T-cell (primary cell): Measurements from ENCODE around the gene PRMT5. TPM values are rescaled to one million over a fixed set of nuclear protein-coding genes. Genes with fewer than 3 reads are reported as not detected.

ENCODE experiments used
- ATAC-seq, 4 experiments: fragments of 200-7000 bp in 3 of 4; fragments of 150-1000 bp in 1 of 4; cut with Tn5 transposase; replicated peaks in 1 of 4; 1 replicate in 3 of 4; 2 replicates in 1 of 4; pipeline ENCODE4 v1.10.0; 2021; ENCODE audit warnings: moderate library complexity in 3 of 4, mild to moderate bottlenecking in 2 of 4, moderate number of reproducible peaks in 1 of 4
- CTCF ChIA-PET, 2 donors: fragments of 300-600 bp; sonication (Branson Sonifier 250); formaldehyde crosslinking; loops; one replicate each; lab custom pipeline; 2022; ENCODE audit warnings: antibody characterized with exemption in 2 of 2; lab: Charles Lee
- POLR2A ChIA-PET, 2 donors: fragments of 300-600 bp; sonication (Branson Sonifier 250); formaldehyde crosslinking; loops; one replicate each; lab custom pipeline; 2022; ENCODE audit warnings: antibody characterized with exemption in 2 of 2; lab: Charles Lee
- DNase-seq, 35 experiments: peaks; one replicate each; pipeline versions ENCODE4 v3.0.0 to v3.0.0-alpha.2; 2013 to 2023
- H3K27ac ChIP-seq: one replicate; pipeline ENCODE4 v1.5.1; 2013; ENCODE audit warnings: low read length
- H3K27me3 ChIP-seq, 2 experiments: replicated peaks in 1 of 2; 1 replicate in 1 of 2; 2 replicates in 1 of 2; pipeline versions ENCODE4 v1.6.1 to v1.7.0; 2013; ENCODE audit warnings: low read length in 1 of 2, mixed read lengths in 1 of 2; ENCODE audit not compliant: control insufficient read depth in 2 of 2, insufficient read depth in 2 of 2; ENCODE audit errors: extremely low read depth in 1 of 2
- H3K36me3 ChIP-seq, 2 donors: 1 replicate in 1 of 2; 2 replicates in 1 of 2; pipeline versions ENCODE4 v1.6.1 to v1.7.0; 2013; ENCODE audit warnings: low read length in 1 of 2; ENCODE audit not compliant: control insufficient read depth in 2 of 2, insufficient read depth in 1 of 2; ENCODE audit errors: extremely low read depth in 1 of 2
- H3K4me1 ChIP-seq, 2 experiments: 1 replicate in 1 of 2; 2 replicates in 1 of 2; pipeline versions ENCODE4 v1.6.1 to v1.7.0; 2013; ENCODE audit warnings: low read length in 2 of 2, mixed read lengths in 1 of 2; ENCODE audit not compliant: insufficient read depth in 2 of 2, control insufficient read depth in 1 of 2; ENCODE audit errors: extremely low read depth in 1 of 2
- H3K4me3 ChIP-seq, 2 donors: 1 replicate in 1 of 2; 2 replicates in 1 of 2; pipeline versions ENCODE4 v1.5.1 to v1.7.0; 2013; ENCODE audit warnings: mild to moderate bottlenecking in 2 of 2, low read length in 1 of 2, moderate library complexity in 1 of 2; ENCODE audit not compliant: control insufficient read depth in 1 of 2; ENCODE audit errors: extremely low read depth in 1 of 2
- H3K9me3 ChIP-seq: 2 replicates; pipeline ENCODE4 v1.7.0; 2013
- H3K27ac Mint-ChIP-seq, 2 donors: one replicate each; pipeline ENCODE4 v1.8.0; 2020 to 2021; ENCODE audit warnings: mild to moderate bottlenecking in 2 of 2, mixed read lengths in 2 of 2
- H3K27me3 Mint-ChIP-seq, 2 donors: one replicate each; pipeline ENCODE4 v1.8.0; 2021 to 2022; ENCODE audit warnings: mixed read lengths in 2 of 2
- H3K36me3 Mint-ChIP-seq: one replicate; pipeline ENCODE4 v1.8.0; 2021; ENCODE audit warnings: mixed read lengths
- H3K4me1 Mint-ChIP-seq, 3 donors: one replicate each; pipeline ENCODE4 v1.8.0; 2020 to 2022; ENCODE audit warnings: mixed read lengths in 3 of 3, mild to moderate bottlenecking in 1 of 3
- H3K4me3 Mint-ChIP-seq, 3 donors: one replicate each; pipeline ENCODE4 v1.8.0; 2020 to 2022; ENCODE audit warnings: mild to moderate bottlenecking in 3 of 3, mixed read lengths in 3 of 3, moderate library complexity in 3 of 3
- H3K9me3 Mint-ChIP-seq, 3 donors: one replicate each; pipeline ENCODE4 v1.8.0; 2020 to 2022; ENCODE audit warnings: mixed read lengths in 3 of 3
- WGBS: methylation state at CpG from one replicate; pipeline ENCODE4 v1.1.5; 2013; ENCODE audit warnings: missing lambda C conversion rate; ENCODE audit not compliant: insufficient coverage; 5-methylcytosine and 5-hydroxymethylcytosine counted together
- total RNA-seq, 35 experiments: library from RNA in 6 of 35; stranded (reverse) in 6 of 35; fragments of 120-200 nt in 1 of 35; gene quantifications; one replicate each; pipeline versions ENCODE4 v1.2.1 to v1.2.4 and lab custom pipeline; 2013 to 2026

PRMT5 gene
- total RNA-seq, 5 donors from 2014 or later (not counting 1 experiment from before 2014, with no cell fraction given), result 17.7 to 45.3 (median 37.5) TPM

- Mint-ChIP-seq H3K4me1 (peaks cover 23 to 44% (median 33%) of the 10 kb centered on the region in 3 donors), H3K27ac (peak overlapping the region in 1 of 2 donors; percentile 58), H3K27me3 (no peaks in the 10 kb centered on the region), H3K36me3 (peaks cover 43% of the 10 kb centered on the region), H3K9me3 (no peaks in the 10 kb centered on the region), H3K4me3 (no peak overlapping the region)
- ATAC-seq (no peak), DNase-seq (no peak)
- Histone ChIP-seq H3K36me3 (peaks cover 17 to 60% of the 10 kb centered on the region in 2 donors), H3K9me3 (no peaks in the 10 kb centered on the region), H3K27ac (no peak overlapping the region), H3K4me3 (no peak overlapping the region), H3K4me1 (peaks cover 6 to 41% of the 10 kb centered on the region in 2 experiments), H3K27me3 (no peaks in the 10 kb centered on the region)
- POLR2A ChIA-PET, result interaction anchor here in 1 of 2 donors (1.1 kb wide), 1 partner anchor 13 kb away, joined by 6 read pairs; no protein-coding TSS in a partner anchor
- CTCF ChIA-PET, result interaction anchor here in 1 of 2 donors (0.8 kb wide), 1 partner anchor 15 kb away, joined by 6 read pairs; no protein-coding TSS in a partner anchor
- WGBS, result 98% methylated on average over 19 of the region's 20 CpGs
Observed at GRCh38 chr14:22875748-22876319, 53.3 kb downstream of the PRMT5 start.

DNA sequence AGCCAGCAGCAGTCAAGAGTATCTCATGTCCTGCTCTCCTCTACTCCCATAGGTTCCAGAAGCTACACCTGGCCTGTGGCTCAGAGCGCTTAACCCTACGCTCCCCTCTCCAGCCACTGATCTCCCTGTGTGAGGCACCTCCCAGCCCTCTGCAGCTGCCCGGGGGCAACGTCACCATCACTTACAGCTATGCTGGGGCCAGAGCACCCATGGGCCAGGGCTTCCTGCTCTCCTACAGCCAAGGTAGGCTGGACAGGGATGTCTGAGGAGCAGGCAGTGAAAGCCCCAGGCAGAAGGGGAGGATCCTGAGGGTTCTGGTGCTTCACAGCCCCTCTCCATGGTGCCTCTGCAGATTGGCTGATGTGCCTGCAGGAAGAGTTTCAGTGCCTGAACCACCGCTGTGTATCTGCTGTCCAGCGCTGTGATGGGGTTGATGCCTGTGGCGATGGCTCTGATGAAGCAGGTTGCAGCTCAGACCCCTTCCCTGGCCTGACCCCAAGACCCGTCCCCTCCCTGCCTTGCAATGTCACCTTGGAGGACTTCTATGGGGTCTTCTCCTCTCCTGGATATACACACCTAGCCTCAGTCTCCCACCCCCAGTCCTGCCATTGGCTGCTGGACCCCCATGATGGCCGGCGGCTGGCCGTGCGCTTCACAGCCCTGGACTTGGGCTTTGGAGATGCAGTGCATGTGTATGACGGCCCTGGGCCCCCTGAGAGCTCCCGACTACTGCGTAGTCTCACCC is 54.0 kb downstream of the PRMT5 start:
- no peaks in the 10 kb centered on the region for H3K27me3 ChIP-seq
- Mint-ChIP-seq H3K4me3 (no peak overlapping the region), H3K27me3 (no peaks in the 10 kb centered on the region), H3K4me1 (peaks cover 29 to 51% (median 40%) of the 10 kb centered on the region in 3 donors), H3K27ac (peak overlapping the region in 1 of 2 donors; percentile 58), H3K9me3 (no peaks in the 10 kb centered on the region), H3K36me3 (peaks cover 43% of the 10 kb centered on the region)
- no peak for DNase-seq
- no peak overlapping the region for H3K4me3 ChIP-seq
- POLR2A ChIA-PET, result no interaction called here
- ATAC-seq, result no peak
- H3K9me3 ChIP-seq, result no peaks in the 10 kb centered on the region
- H3K36me3 ChIP-seq, result peaks cover 17 to 60% of the 10 kb centered on the region in 2 donors
- CTCF ChIA-PET, result interaction anchor here in 1 of 2 donors (0.6 kb wide), 1 partner anchor 35 kb away, joined by 9 read pairs; no protein-coding TSS in a partner anchor
- H3K4me1 ChIP-seq, result peaks cover 12 to 45% of the 10 kb centered on the region in 2 experiments
- WGBS, result 96% methylated on average over 13 of the region's 15 CpGs
- H3K27ac ChIP-seq, result no peak overlapping the region

DNA sequence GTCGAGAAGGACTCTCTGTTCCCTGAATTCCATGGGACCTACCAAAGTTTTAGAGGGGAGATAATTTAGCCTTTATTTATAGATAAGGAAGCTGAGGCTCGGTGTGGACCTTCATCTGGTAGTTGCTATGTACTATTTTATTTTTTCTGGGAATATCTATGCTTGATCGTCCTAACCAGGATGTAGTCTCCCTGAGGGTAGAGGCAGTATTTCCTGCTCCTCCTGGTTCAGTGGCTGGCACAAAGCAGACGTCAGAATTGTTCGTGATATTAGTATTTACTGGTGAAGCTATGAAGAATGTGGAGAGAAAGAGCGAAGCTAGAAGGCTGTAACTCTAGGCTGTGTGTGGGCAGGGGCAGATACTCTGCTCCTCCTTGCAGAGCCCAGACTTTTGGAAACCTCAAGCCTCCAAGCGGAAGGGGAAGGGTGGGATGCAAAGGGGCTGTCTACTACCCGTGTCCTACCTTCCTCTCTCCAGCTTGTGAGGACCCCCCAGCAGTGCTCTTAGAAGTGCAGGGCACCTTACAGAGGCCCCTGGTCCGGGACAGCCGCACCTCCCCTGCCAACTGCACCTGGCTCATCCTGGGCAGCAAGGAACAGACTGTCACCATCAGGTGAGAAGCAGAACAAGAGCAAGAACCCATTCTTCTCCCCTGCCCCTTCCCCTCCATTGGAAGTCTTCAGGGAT is 56.2 kb downstream of the PRMT5 start:
- H3K27ac Mint-ChIP-seq, result peak overlapping the region; percentile 86
- Histone ChIP-seq H3K4me1 (peaks cover 12 to 56% of the 10 kb centered on the region in 2 experiments), H3K27me3 (no peaks in the 10 kb centered on the region), H3K36me3 (peaks cover 17 to 47% of the 10 kb centered on the region in 2 donors), H3K9me3 (no peaks in the 10 kb centered on the region), H3K27ac (peak overlapping the region; percentile 5), H3K4me3 (peak overlapping the region; percentile 78 to 80)
- H3K36me3 Mint-ChIP-seq, result peaks cover 29% of the 10 kb centered on the region
- DNase-seq (no peak), ATAC-seq (no peak)
- peaks cover 29 to 48% (median 45%) of the 10 kb centered on the region in 3 donors for H3K4me1 Mint-ChIP-seq
- H3K27me3 Mint-ChIP-seq, result no peaks in the 10 kb centered on the region
- ChIA-PET POLR2A (interaction anchor here (0.5 to 0.7 kb wide), 5 partner anchors 14 to 1048 kb away, joined by 3 to 7 read pairs (median 4); partner anchors contain the start of gene SLC7A7 (in 1 of the 2)), CTCF (interaction anchor here (0.6 to 3.5 kb wide), 19 partner anchors 9 to 837 kb away, joined by 3 to 35 read pairs (median 5); partner anchors contain the start of genes OXA1L (in 1 of the 2), PABPN1 (in 1 of the 2) and REM2 (in 1 of the 2))
- 44% methylated on average over 6 of the region's 10 CpGs for WGBS
- H3K4me3 Mint-ChIP-seq, result peak overlapping the region; percentile 86 to 91 (median 87)
- H3K9me3 Mint-ChIP-seq, result no peaks in the 10 kb centered on the region

- H3K27ac ChIP-seq, result peak overlapping the region; percentile 91
- CTCF ChIA-PET, result interaction anchor here (0.6 to 3.5 kb wide), 24 partner anchors 10 to 836 kb away, joined by 3 to 35 read pairs (median 5); partner anchors contain the start of genes OXA1L (in 1 of the 2), PABPN1 (in 1 of the 2), PRMT5 (in 1 of the 2) and REM2 (in 1 of the 2)
- WGBS, result under 1% methylated on average over 34 of the region's 45 CpGs
- Mint-ChIP-seq H3K27ac (peak overlapping the region; percentile 97 to 98), H3K4me1 (peaks cover 29 to 45% (median 45%) of the 10 kb centered on the region in 3 donors), H3K36me3 (peaks cover 23% of the 10 kb centered on the region), H3K4me3 (peak overlapping the region; percentile 86 to 92 (median 91)), H3K27me3 (no peaks in the 10 kb centered on the region), H3K9me3 (no peaks in the 10 kb centered on the region)
- H3K4me3 ChIP-seq, result peak overlapping the region; percentile 78 to 80
- peaks cover 12 to 56% of the 10 kb centered on the region in 2 experiments for H3K4me1 ChIP-seq
- DNase-seq (peak in 34 of 35 experiments; percentile 29 to 84 (median 57)), ATAC-seq (peak; percentile 30 to 55 (median 44))
- peaks cover 14 to 39% of the 10 kb centered on the region in 2 donors for H3K36me3 ChIP-seq
- POLR2A ChIA-PET, result interaction anchor here (0.5 to 1.5 kb wide), 8 partner anchors 11 to 162 kb away, joined by 3 to 6 read pairs (median 4); partner anchors contain the start of gene SLC7A7 (in 1 of the 2)
- H3K9me3 ChIP-seq, result no peaks in the 10 kb centered on the region
- no peaks in the 10 kb centered on the region for H3K27me3 ChIP-seq
Observed at GRCh38 chr14:22872033-22872832, 56.9 kb downstream of the PRMT5 start.

GRCh38 chr14:22871224-22872032 is 57.7 kb downstream of the PRMT5 start, which contains the start of gene LRP10:
Gene LRP10, plus strand, starts transcription at chr14:22871740. Its CDS starts 564 bp downstream, at chr14:22872304.
- peak within 1 kb of the TSS; percentile 86 to 92 (median 91) for H3K4me3 Mint-ChIP-seq
- POLR2A ChIA-PET, result interaction anchor here (0.5 to 1.5 kb wide), 7 partner anchors 10 to 163 kb away, joined by 3 to 10 read pairs (median 4); partner anchors contain the start of genes OXA1L (in 1 of the 2) and RBM23 (in 1 of the 2)
- no peaks in the 10 kb centered on the region for H3K27me3 Mint-ChIP-seq
- peak within 1 kb of the TSS; percentile 97 to 98 for H3K27ac Mint-ChIP-seq
- no peaks in the 10 kb centered on the region for H3K9me3 ChIP-seq
- H3K27ac ChIP-seq, result peak within 1 kb of the TSS; percentile 91
- ATAC-seq (peak; percentile 77 to 80 (median 78)), DNase-seq (peak; percentile 48 to 83 (median 61))
- peaks cover 31 to 50% (median 47%) of the 10 kb centered on the region in 3 donors for H3K4me1 Mint-ChIP-seq
- H3K27me3 ChIP-seq, result no peaks in the 10 kb centered on the region
- peaks cover 7 to 31% of the 10 kb centered on the region in 2 donors for H3K36me3 ChIP-seq
- peaks cover 21% of the 10 kb centered on the region for H3K36me3 Mint-ChIP-seq
- CTCF ChIA-PET, result interaction anchor here (0.5 to 3.5 kb wide), 23 partner anchors 9 to 315 kb away, joined by 3 to 35 read pairs (median 4); partner anchors contain the start of genes ACIN1 (in 1 of the 2), OXA1L (in 1 of the 2), PRMT5 (in 1 of the 2) and RBM23 (in 1 of the 2)
- H3K9me3 Mint-ChIP-seq, result no peaks in the 10 kb centered on the region
- under 1% methylated on average over 48 of the region's 50 CpGs for WGBS
- H3K4me3 ChIP-seq, result peak within 1 kb of the TSS; percentile 78 to 80
- H3K4me1 ChIP-seq, result peaks cover 12 to 55% of the 10 kb centered on the region in 2 experiments
